SK-N-SH treated with all-trans-retinoic acid at 6 μM for 48 hours (cell line): ENCODE data around the gene MAPK9.
A peak's percentile ranks its signal among the peaks of the same experiment; 100 is the strongest.

Experiments used
- ATAC-seq: fragments of 200-7000 bp; cut with Tn5 transposase; 3 replicates; pipeline ENCODE4 v1.9.1; 2020; ENCODE audit warnings: mild to moderate bottlenecking, moderate library complexity
- BACH2 ChIP-seq: fragments of 250-450 bp; sonication (Bioruptor Pico); IDR thresholded peaks from 2 replicates; pipeline ENCODE4 v1.9.0; 2021; ENCODE audit warnings: mild to moderate bottlenecking, borderline replicate concordance
- CSDC2 ChIP-seq: fragments of 250-450 bp; sonication (Bioruptor Pico); IDR thresholded peaks from 2 replicates; pipeline ENCODE4 v1.5.0; 2020; ENCODE audit warnings: mild to moderate bottlenecking, moderate library complexity
- CSRNP3 ChIP-seq: fragments of 250-450 bp; sonication (Bioruptor Pico); IDR thresholded peaks from 2 replicates; pipeline ENCODE4 v1.5.1; 2021; ENCODE audit warnings: mild to moderate bottlenecking, moderate library complexity
- ESRRG ChIP-seq: fragments of 250-450 bp; sonication (Bioruptor Pico); IDR thresholded peaks from 2 replicates; pipeline ENCODE4 v1.6.1; 2021; ENCODE audit warnings: mild to moderate bottlenecking
- GLIS3 ChIP-seq: fragments of 250-450 bp; sonication (Bioruptor Pico); IDR thresholded peaks from 2 replicates; pipeline ENCODE4 v1.5.0; 2020; ENCODE audit warnings: mild to moderate bottlenecking, moderate library complexity
- ISL1 ChIP-seq: fragments of 250-450 bp; sonication (Bioruptor Pico); IDR thresholded peaks from 2 replicates; pipeline ENCODE4 v2.1.2; 2022; ENCODE audit warnings: mild to moderate bottlenecking, moderate library complexity
- OSR1 ChIP-seq: fragments of 250-450 bp; sonication (Bioruptor Pico); IDR thresholded peaks from 2 replicates; pipeline ENCODE4 v1.8.0; 2022; ENCODE audit warnings: moderate library complexity, mild to moderate bottlenecking, inconsistent platforms
- PATZ1 ChIP-seq: fragments of 250-450 bp; sonication (Bioruptor Pico); IDR thresholded peaks from 2 replicates; pipeline ENCODE4 v1.8.0; 2020; ENCODE audit warnings: mild to moderate bottlenecking, moderate library complexity, borderline replicate concordance
- PPARA ChIP-seq: fragments of 250-450 bp; sonication (Bioruptor Pico); IDR thresholded peaks from 2 replicates; pipeline ENCODE4 v1.5.0; 2020; ENCODE audit warnings: mild to moderate bottlenecking, borderline replicate concordance
- RARB ChIP-seq: fragments of 250-450 bp; sonication (Bioruptor Pico); IDR thresholded peaks from 2 replicates; pipeline ENCODE4 v1.8.0; 2021; ENCODE audit warnings: mild to moderate bottlenecking, moderate library complexity
- SNAI2 ChIP-seq: fragments of 250-450 bp; sonication (Bioruptor Pico); IDR thresholded peaks from 2 replicates; pipeline ENCODE4 v1.5.0; 2020; ENCODE audit warnings: mild to moderate bottlenecking, moderate library complexity
- TCF4 ChIP-seq: fragments of 250-450 bp; sonication (Bioruptor Pico); IDR thresholded peaks from 2 replicates; pipeline ENCODE4 v1.8.0; 2021; ENCODE audit warnings: mild to moderate bottlenecking, moderate library complexity, borderline replicate concordance
- TOX ChIP-seq: fragments of 250-450 bp; sonication (Bioruptor Pico); IDR thresholded peaks from 2 replicates; pipeline ENCODE4 v1.8.0; 2021; ENCODE audit warnings: mild to moderate bottlenecking, moderate library complexity, borderline replicate concordance
- TSHZ2 ChIP-seq: fragments of 250-450 bp; sonication (Bioruptor Pico); IDR thresholded peaks from 2 replicates; pipeline ENCODE4 v1.5.0; 2020; ENCODE audit warnings: mild to moderate bottlenecking, moderate library complexity
- ZFP30 ChIP-seq: fragments of 450-650 bp; formaldehyde crosslinking; IDR thresholded peaks from 2 replicates; pipeline ENCODE4 v1.5.0; 2022; ENCODE audit warnings: mild to moderate bottlenecking, moderate library complexity
- ZNF565 ChIP-seq: fragments of 450-650 bp; formaldehyde crosslinking; conservative IDR thresholded peaks from 2 replicates; pipeline ENCODE4 v1.5.0; 2020; ENCODE audit warnings: low read depth, mild to moderate bottlenecking, moderate library complexity
- ZNF70 ChIP-seq: fragments of 450-650 bp; formaldehyde crosslinking; IDR thresholded peaks from 2 replicates; pipeline ENCODE4 v1.5.0; 2020; ENCODE audit warnings: mild to moderate bottlenecking, moderate library complexity
- ZNF8 ChIP-seq: fragments of 450-650 bp; formaldehyde crosslinking; IDR thresholded peaks from 2 replicates; pipeline ENCODE4 v1.5.0; 2020; ENCODE audit warnings: mild to moderate bottlenecking, moderate library complexity
- TF ChIP-seq, protein P1 (sequence below): fragments of 250-450 bp; sonication (Bioruptor Pico); IDR thresholded peaks from 2 replicates; pipeline ENCODE4 v1.8.0; 2021; ENCODE audit warnings: low read depth, mild to moderate bottlenecking, moderate library complexity, borderline replicate concordance

MAPK9 gene

DNA sequence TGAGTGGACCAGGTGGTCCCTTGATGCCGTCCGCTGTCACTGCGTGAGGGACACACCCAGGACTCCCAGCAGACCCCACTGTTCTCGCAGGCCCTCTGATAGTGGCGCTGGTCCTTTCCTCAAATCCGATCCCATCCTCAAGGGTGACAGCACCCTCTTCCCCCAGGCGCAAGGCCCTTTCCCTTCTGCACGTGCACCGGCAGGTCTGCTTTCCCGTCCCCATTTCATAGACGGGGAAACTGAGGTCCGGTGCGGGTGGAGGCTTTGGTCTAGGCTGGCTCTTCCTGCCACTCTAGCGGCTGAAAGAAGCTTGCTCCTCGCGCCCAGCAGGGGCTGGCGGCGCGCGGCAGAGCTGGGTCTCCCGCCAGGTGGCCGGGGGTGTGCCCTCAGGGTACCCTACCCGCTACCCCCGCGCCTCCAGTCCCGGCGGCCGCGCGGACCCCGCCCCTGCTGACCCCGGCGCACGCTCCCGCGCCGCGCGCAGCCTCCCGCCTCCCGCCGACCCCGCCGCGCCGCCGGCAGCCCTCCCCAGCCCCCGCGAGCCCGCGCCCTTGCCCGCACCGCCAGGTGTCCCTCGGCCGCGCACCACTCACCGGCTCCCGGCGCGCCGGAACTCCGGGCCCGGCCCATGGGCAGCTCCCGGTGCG is 83.3 kb downstream of the MAPK9 start:
- TF ChIP-seq PATZ1 (CRISPR knock-in tag) (no peak), ZNF8 (CRISPR knock-in tag) (no peak), BACH2 (CRISPR knock-in tag) (no peak), ZNF70 (CRISPR knock-in tag) (no peak), OSR1 (CRISPR knock-in tag) (no peak), TSHZ2 (CRISPR knock-in tag) (no peak), SNAI2 (no peak), TOX (CRISPR knock-in tag) (no peak), CSRNP3 (CRISPR knock-in tag) (no peak), ISL1 (CRISPR knock-in tag) (no peak), ZFP30 (CRISPR knock-in tag) (no peak), GLIS3 (no peak), CSDC2 (CRISPR knock-in tag) (no peak), PPARA (CRISPR knock-in tag) (no peak)
- TF ChIP-seq, protein P1, sequence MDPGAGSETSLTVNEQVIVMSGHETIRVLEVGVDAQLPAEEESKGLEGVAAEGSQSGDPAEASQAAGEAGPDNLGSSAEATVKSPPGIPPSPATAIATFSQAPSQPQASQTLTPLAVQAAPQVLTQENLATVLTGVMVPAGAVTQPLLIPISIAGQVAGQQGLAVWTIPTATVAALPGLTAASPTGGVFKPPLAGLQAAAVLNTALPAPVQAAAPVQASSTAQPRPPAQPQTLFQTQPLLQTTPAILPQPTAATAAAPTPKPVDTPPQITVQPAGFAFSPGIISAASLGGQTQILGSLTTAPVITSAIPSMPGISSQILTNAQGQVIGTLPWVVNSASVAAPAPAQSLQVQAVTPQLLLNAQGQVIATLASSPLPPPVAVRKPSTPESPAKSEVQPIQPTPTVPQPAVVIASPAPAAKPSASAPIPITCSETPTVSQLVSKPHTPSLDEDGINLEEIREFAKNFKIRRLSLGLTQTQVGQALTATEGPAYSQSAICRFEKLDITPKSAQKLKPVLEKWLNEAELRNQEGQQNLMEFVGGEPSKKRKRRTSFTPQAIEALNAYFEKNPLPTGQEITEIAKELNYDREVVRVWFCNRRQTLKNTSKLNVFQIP (CRISPR knock-in tag), result no peak
- ATAC-seq, result peak; percentile 17; the same call in 1 of the 3 replicates

GRCh38 chr5:180208038-180208434 is 83.8 kb downstream of the MAPK9 start:
- no peak for ATAC-seq
- TF ChIP-seq CSDC2 (CRISPR knock-in tag) (no peak), ZFP30 (CRISPR knock-in tag) (no peak), TOX (CRISPR knock-in tag) (no peak), BACH2 (CRISPR knock-in tag) (no peak), ZNF565 (CRISPR knock-in tag) (no peak), PPARA (CRISPR knock-in tag) (no peak), RARB (CRISPR knock-in tag) (no peak), PATZ1 (CRISPR knock-in tag) (no peak), CSRNP3 (CRISPR knock-in tag) (no peak), OSR1 (CRISPR knock-in tag) (no peak), ESRRG (no peak), SNAI2 (no peak), TSHZ2 (CRISPR knock-in tag) (no peak), TCF4 (CRISPR knock-in tag) (no peak), GLIS3 (no peak), ZNF8 (CRISPR knock-in tag) (no peak)
- TF ChIP-seq, protein P1 (CRISPR knock-in tag), result no peak
